ENCODE measurements around the gene NUTF2. TPM values are rescaled to one million over a fixed set of nuclear protein-coding genes. Genes with fewer than 3 reads are reported as not detected.
A peak's percentile ranks its signal among the peaks of the same experiment; 100 is the strongest.

Gene NUTF2
- total RNA-seq, 2 donors from 2014 or later = 58.3 to 108 TPM

DNA sequence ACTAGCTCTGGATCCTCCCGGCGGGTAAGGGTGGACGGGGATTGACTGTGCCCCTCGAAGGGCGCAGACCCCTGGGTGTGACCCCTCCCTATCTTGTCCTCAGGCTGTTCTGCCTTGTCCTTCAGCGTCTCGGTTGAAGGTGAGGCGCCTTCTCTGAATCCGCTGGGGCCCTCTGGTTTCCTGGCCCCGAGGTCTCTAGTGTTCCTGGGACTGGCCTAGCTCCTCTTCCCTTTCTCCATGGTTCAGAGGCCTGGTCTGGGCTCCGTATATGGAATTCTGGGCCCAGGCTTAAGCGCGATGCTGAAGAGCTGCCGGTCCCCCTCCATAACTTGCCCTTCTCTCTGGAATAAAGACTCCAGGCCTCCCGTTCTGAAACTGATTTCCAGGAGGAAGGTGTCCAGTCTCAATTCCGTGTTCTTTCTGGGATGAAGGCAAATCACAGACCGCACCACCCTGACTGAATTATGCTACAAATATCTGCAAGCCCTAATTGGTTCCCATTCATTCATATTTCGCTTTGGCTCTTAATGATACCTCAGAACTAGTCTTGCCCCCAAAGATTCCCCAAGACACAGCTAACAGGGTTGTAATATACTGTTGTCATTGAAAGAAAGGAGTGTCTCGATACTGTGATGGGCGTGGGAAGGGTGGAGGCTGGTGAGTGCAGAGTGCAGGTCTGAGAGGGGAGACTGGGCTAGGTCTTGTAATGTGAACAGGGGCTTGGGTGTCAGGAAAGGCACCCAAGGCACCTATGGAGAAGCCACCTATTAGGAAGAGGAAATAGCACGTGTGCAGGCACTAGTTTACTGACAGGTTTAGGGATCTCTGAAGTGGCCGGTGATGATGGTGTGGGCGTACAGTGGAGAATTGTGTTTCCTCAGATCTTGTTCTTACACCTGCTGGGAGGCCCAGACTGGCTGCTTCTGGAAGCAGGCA lies 27.0 kb downstream of the NUTF2 start:
- peak; percentile 36 for DNase-seq
- H3K4me1 ChIP-seq = peaks cover 14% of the 10 kb centered on the region
- H3K9me3 ChIP-seq = no peaks in the 10 kb centered on the region
- H3K9ac ChIP-seq (ENCODE audit: low read depth in 2 of 2, low read length in 2 of 2) = peak overlapping the region; percentile 93 to 97
- intact Hi-C loops (cut with DNase I) = no loop called here
- H3K4me3 ChIP-seq = peak overlapping the region; percentile 100
- TF ChIP-seq, protein P1, sequence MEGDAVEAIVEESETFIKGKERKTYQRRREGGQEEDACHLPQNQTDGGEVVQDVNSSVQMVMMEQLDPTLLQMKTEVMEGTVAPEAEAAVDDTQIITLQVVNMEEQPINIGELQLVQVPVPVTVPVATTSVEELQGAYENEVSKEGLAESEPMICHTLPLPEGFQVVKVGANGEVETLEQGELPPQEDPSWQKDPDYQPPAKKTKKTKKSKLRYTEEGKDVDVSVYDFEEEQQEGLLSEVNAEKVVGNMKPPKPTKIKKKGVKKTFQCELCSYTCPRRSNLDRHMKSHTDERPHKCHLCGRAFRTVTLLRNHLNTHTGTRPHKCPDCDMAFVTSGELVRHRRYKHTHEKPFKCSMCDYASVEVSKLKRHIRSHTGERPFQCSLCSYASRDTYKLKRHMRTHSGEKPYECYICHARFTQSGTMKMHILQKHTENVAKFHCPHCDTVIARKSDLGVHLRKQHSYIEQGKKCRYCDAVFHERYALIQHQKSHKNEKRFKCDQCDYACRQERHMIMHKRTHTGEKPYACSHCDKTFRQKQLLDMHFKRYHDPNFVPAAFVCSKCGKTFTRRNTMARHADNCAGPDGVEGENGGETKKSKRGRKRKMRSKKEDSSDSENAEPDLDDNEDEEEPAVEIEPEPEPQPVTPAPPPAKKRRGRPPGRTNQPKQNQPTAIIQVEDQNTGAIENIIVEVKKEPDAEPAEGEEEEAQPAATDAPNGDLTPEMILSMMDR (IDR thresholded peaks at IDR 0.05) = no peak
- peak overlapping the region; percentile 71 for H3K27ac ChIP-seq
- H3K27me3 ChIP-seq = no peaks in the 10 kb centered on the region
- H3K36me3 ChIP-seq = peaks cover 20% of the 10 kb centered on the region

DNA sequence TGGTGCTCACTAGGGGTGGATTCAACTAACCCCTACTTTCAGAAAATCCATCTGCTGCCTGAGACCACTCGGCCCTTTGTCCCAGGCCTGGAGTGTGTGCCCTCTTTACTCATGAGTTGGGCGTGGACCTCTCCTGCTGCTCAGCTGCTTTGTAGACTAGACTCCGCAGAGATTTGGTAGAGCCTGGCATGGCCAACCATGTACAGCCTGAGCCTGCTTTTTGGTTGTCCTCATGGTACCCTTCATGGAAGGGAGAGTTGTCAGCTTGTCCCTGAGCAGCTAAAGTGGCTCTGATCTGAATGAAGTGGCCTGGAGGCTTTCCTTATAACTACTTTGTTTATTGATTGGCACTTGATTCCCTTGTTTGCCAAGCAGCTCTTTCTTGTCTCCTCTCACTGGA lies 27.6 kb downstream of the NUTF2 start:
- no peak for DNase-seq
- Histone ChIP-seq H3K9ac (ENCODE audit: low read depth in 2 of 2, low read length in 2 of 2) (peak overlapping the region in 1 of 2 donors; percentile 97), H3K4me3 (peak overlapping the region; percentile 100), H3K27ac (no peak overlapping the region), H3K9me3 (no peaks in the 10 kb centered on the region), H3K36me3 (peaks cover 22% of the 10 kb centered on the region), H3K27me3 (no peaks in the 10 kb centered on the region), H3K4me1 (peaks cover 14% of the 10 kb centered on the region)
- TF ChIP-seq, protein P1 (IDR thresholded peaks at IDR 0.05) = no peak
- intact Hi-C loops (cut with DNase I) = no loop called here

DNA sequence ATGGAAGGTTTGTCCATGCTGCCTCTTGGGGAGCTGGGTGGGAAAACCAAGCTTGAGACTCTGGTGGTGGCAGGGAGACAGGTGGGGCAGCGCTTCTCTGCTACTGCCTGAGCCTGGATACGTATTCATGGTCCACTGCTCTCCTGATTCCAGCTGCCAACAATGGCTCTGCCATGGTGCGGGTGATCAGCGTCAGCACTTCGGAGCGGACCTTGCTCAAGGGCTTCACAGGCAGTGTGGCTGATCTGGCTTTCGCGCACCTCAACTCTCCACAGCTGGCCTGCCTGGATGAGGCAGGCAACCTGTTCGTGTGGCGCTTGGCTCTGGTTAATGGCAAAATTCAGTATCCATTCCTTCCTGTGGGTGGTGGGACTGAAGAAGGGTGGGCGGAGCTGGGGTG lies 30.3 kb downstream of the NUTF2 start:
- intact Hi-C loops (cut with DNase I) = no loop called here
- H3K36me3 ChIP-seq = peaks cover 35% of the 10 kb centered on the region
- DNase-seq = no peak
- peaks cover 14% of the 10 kb centered on the region for H3K4me1 ChIP-seq
- no peak overlapping the region for H3K27ac ChIP-seq
- H3K27me3 ChIP-seq = no peaks in the 10 kb centered on the region
- H3K9me3 ChIP-seq = no peaks in the 10 kb centered on the region
- H3K4me3 ChIP-seq = no peak overlapping the region
- TF ChIP-seq, protein P1 (IDR thresholded peaks at IDR 0.05) = no peak
- no peak overlapping the region for H3K9ac ChIP-seq (ENCODE audit: low read depth in 2 of 2, low read length in 2 of 2)

DNA sequence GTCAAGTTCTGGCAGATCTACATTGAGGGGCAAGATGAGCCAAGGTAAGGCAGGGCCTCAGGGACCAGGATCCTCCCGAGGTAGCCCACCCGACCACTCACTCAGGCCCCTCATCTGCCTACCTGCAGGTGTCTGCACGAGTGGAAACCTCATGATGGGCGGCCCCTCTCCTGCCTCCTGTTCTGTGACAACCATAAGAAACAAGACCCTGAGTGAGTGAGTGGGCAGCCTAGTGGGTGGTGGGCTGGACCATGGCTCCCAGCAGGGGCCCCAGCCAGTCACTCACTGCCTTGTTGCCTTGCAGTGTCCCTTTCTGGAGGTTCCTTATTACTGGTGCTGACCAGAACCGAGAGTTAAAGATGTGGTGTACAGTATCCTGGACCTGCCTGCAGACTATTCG lies 31.5 kb downstream of the NUTF2 start:
- H3K9ac ChIP-seq (ENCODE audit: low read depth in 2 of 2, low read length in 2 of 2) = no peak overlapping the region

DNA sequence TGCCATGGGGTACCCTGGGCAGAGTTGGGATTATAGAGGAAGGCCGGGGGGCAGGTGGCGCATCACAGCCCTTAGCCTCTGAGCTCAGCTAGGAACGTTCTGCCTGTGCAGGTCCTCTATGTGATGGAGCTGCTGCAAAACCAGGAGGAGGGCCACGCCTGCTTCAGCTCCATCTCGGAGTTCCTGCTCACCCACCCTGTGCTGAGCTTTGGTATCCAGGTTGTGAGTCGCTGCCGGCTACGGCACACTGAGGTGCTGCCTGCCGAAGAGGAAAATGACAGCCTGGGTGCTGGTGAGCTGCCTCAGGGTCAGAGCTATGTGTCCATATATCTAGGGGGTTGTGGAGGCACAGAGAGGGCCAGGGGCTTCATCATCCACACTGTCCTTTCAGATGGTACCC lies 32.1 kb downstream of the NUTF2 start:
- TF ChIP-seq, protein P1 (IDR thresholded peaks at IDR 0.05) = no peak
- H3K27me3 ChIP-seq = no peaks in the 10 kb centered on the region
- no peak overlapping the region for H3K27ac ChIP-seq
- no peak for DNase-seq
- H3K9me3 ChIP-seq = no peaks in the 10 kb centered on the region
- peaks cover 10% of the 10 kb centered on the region for H3K4me1 ChIP-seq
- H3K4me3 ChIP-seq = no peak overlapping the region
- no peak overlapping the region for H3K9ac ChIP-seq (ENCODE audit: low read depth in 2 of 2, low read length in 2 of 2)
- intact Hi-C loops (cut with DNase I) = no loop called here
- H3K36me3 ChIP-seq = peaks cover 35% of the 10 kb centered on the region

More for the DNA sequence above, 31.5 kb downstream of the NUTF2 start:
- no peak overlapping the region for H3K27ac ChIP-seq
- no peaks in the 10 kb centered on the region for H3K27me3 ChIP-seq
- no peaks in the 10 kb centered on the region for H3K9me3 ChIP-seq
- H3K36me3 ChIP-seq = peaks cover 35% of the 10 kb centered on the region
- H3K4me1 ChIP-seq = peaks cover 11% of the 10 kb centered on the region
- no peak for DNase-seq
- TF ChIP-seq, protein P1 (IDR thresholded peaks at IDR 0.05) = no peak
- H3K4me3 ChIP-seq = no peak overlapping the region
- intact Hi-C loops (cut with DNase I) = no loop called here

Measured in colonic mucosa (tissue), 4 donors.